ENCODE data around the gene MELTF. TPM values are rescaled to one million over a fixed set of nuclear protein-coding genes. Genes with fewer than 3 reads are reported as not detected.

The MELTF gene
- total RNA-seq, 4 donors from 2014 or later, result 17.3 to 143 (median 50.7) TPM

GRCh38 chr3:197021729-197022404 is 7.8 kb downstream of the MELTF start:
- Histone ChIP-seq H3K9me3 (no peaks in the 10 kb centered on the region), H3K4me1 (peaks cover 0 to 14% (median 5%) of the 10 kb centered on the region in 4 donors), H3K36me3 (no peaks in the 10 kb centered on the region), H3K4me3 (no peak overlapping the region), H3K27me3 (no peaks in the 10 kb centered on the region), H3K27ac (no peak overlapping the region)
- DNase-seq, result peak in 1 of 3 donors; percentile 41
- no peak for TF ChIP-seq POLR2A (IDR thresholded peaks at IDR 0.05)
- no peak for TF ChIP-seq CTCF (IDR thresholded peaks at IDR 0.05)

GRCh38 chr3:197021231-197021630 is 8.4 kb downstream of the MELTF start:
- Histone ChIP-seq H3K4me1 (peaks cover 0 to 14% (median 5%) of the 10 kb centered on the region in 4 donors), H3K36me3 (no peaks in the 10 kb centered on the region)
- peak in 2 of 3 donors; percentile 39 to 45 for DNase-seq

GRCh38 chr3:197019535-197019934 is 10.1 kb downstream of the MELTF start:
- DNase-seq, result peak in 1 of 3 donors; percentile 34
- TF ChIP-seq CTCF (IDR thresholded peaks at IDR 0.05) (no peak), POLR2A (IDR thresholded peaks at IDR 0.05) (no peak)
- Histone ChIP-seq H3K4me1 (peaks cover 0 to 14% (median 5%) of the 10 kb centered on the region in 4 donors), H3K9me3 (no peaks in the 10 kb centered on the region), H3K27me3 (no peaks in the 10 kb centered on the region), H3K4me3 (no peak overlapping the region), H3K36me3 (no peaks in the 10 kb centered on the region), H3K27ac (no peak overlapping the region)

More at GRCh38 chr3:197021231-197021630, 8.4 kb downstream of the MELTF start:
- TF ChIP-seq POLR2A (IDR thresholded peaks at IDR 0.05) (no peak), CTCF (IDR thresholded peaks at IDR 0.05) (no peak)
- Histone ChIP-seq H3K27ac (no peak overlapping the region), H3K9me3 (no peaks in the 10 kb centered on the region), H3K4me3 (no peak overlapping the region), H3K27me3 (no peaks in the 10 kb centered on the region)

- TF ChIP-seq CTCF (IDR thresholded peaks at IDR 0.05) (no peak), POLR2A (IDR thresholded peaks at IDR 0.05) (no peak)
- no peaks in the 10 kb centered on the region for H3K9me3 ChIP-seq
- no peak overlapping the region for H3K4me3 ChIP-seq
- peaks cover 0 to 14% (median 5%) of the 10 kb centered on the region in 4 donors for H3K4me1 ChIP-seq
- DNase-seq, result peak in 1 of 3 donors; percentile 37
- no peak overlapping the region for H3K27ac ChIP-seq
- H3K36me3 ChIP-seq, result no peaks in the 10 kb centered on the region
- H3K27me3 ChIP-seq, result no peaks in the 10 kb centered on the region
These were observed 10.6 kb downstream of the MELTF start for GRCh38 chr3:197019021-197019420.

- Histone ChIP-seq H3K27me3 (no peaks in the 10 kb centered on the region), H3K4me3 (no peak overlapping the region), H3K27ac (no peak overlapping the region), H3K36me3 (no peaks in the 10 kb centered on the region), H3K9me3 (no peaks in the 10 kb centered on the region), H3K4me1 (no peaks in the 10 kb centered on the region)
- no peak for DNase-seq
- TF ChIP-seq POLR2A (IDR thresholded peaks at IDR 0.05) (no peak), CTCF (IDR thresholded peaks at IDR 0.05) (no peak)
These were observed 12.6 kb downstream of the MELTF start for GRCh38 chr3:197017003-197017402.

All from Peyer's patch (tissue), 4 donors.